ENCODE measurements around the gene WDR19.

WDR19 gene

GRCh38 chr4:39205000-39205399 is 22.7 kb downstream of the WDR19 start:
- Mint-ChIP-seq H3K27ac (no peak overlapping the region), H3K9me3 (no peaks in the 10 kb centered on the region), H3K27me3 (no peaks in the 10 kb centered on the region), H3K4me1 (no peaks in the 10 kb centered on the region), H3K4me3 (no peak overlapping the region)
- ATAC-seq, result no peak
- no peak for DNase-seq

- DNase-seq (no peak), ATAC-seq (no peak)
- Mint-ChIP-seq H3K27me3 (no peaks in the 10 kb centered on the region), H3K4me3 (no peak overlapping the region), H3K27ac (no peak overlapping the region), H3K9me3 (no peaks in the 10 kb centered on the region), H3K4me1 (no peaks in the 10 kb centered on the region)
Measured at GRCh38 chr4:39205476-39205875, 23.1 kb downstream of the WDR19 start.

GRCh38 chr4:39227906-39228305 is 45.6 kb downstream of the WDR19 start:
- Mint-ChIP-seq H3K9me3 (no peaks in the 10 kb centered on the region), H3K4me3 (no peak overlapping the region), H3K27ac (no peak overlapping the region), H3K4me1 (no peaks in the 10 kb centered on the region), H3K27me3 (no peaks in the 10 kb centered on the region)
- DNase-seq (no peak), ATAC-seq (no peak)

- H3K27ac Mint-ChIP-seq, result no peak overlapping the region
- H3K9me3 Mint-ChIP-seq, result no peaks in the 10 kb centered on the region
- H3K27me3 Mint-ChIP-seq, result no peaks in the 10 kb centered on the region
- DNase-seq (no peak), ATAC-seq (no peak)
- no peaks in the 10 kb centered on the region for H3K4me1 Mint-ChIP-seq
- H3K4me3 Mint-ChIP-seq, result no peak overlapping the region
Measured at GRCh38 chr4:39228377-39228776, 46.0 kb downstream of the WDR19 start.

GRCh38 chr4:39230462-39230861 is 48.1 kb downstream of the WDR19 start:
- Mint-ChIP-seq H3K4me3 (no peak overlapping the region), H3K4me1 (no peaks in the 10 kb centered on the region), H3K27ac (no peak overlapping the region), H3K9me3 (no peaks in the 10 kb centered on the region), H3K27me3 (no peaks in the 10 kb centered on the region)
- ATAC-seq (no peak), DNase-seq (no peak)

GRCh38 chr4:39231660-39232059 is 49.3 kb downstream of the WDR19 start:
- DNase-seq (no peak), ATAC-seq (no peak)
- H3K9me3 Mint-ChIP-seq, result no peaks in the 10 kb centered on the region
- H3K4me1 Mint-ChIP-seq, result no peaks in the 10 kb centered on the region
- no peak overlapping the region for H3K27ac Mint-ChIP-seq
- no peak overlapping the region for H3K4me3 Mint-ChIP-seq
- no peaks in the 10 kb centered on the region for H3K27me3 Mint-ChIP-seq

GRCh38 chr4:39232100-39232499 is 49.8 kb downstream of the WDR19 start:
- H3K4me1 Mint-ChIP-seq, result no peaks in the 10 kb centered on the region
- no peaks in the 10 kb centered on the region for H3K9me3 Mint-ChIP-seq
- no peaks in the 10 kb centered on the region for H3K27me3 Mint-ChIP-seq
- DNase-seq (no peak), ATAC-seq (no peak)
- no peak overlapping the region for H3K27ac Mint-ChIP-seq
- H3K4me3 Mint-ChIP-seq, result no peak overlapping the region

- Mint-ChIP-seq H3K27ac (no peak overlapping the region), H3K27me3 (no peaks in the 10 kb centered on the region), H3K9me3 (no peaks in the 10 kb centered on the region), H3K4me1 (no peaks in the 10 kb centered on the region), H3K4me3 (no peak overlapping the region)
- DNase-seq (no peak), ATAC-seq (no peak)
Measured at GRCh38 chr4:39233114-39233513, 50.8 kb downstream of the WDR19 start.

GRCh38 chr4:39233783-39234182 is 51.5 kb downstream of the WDR19 start:
- H3K4me3 Mint-ChIP-seq, result no peak overlapping the region
- H3K9me3 Mint-ChIP-seq, result no peaks in the 10 kb centered on the region
- ATAC-seq (no peak), DNase-seq (no peak)
- no peaks in the 10 kb centered on the region for H3K4me1 Mint-ChIP-seq
- H3K27ac Mint-ChIP-seq, result no peak overlapping the region
- no peaks in the 10 kb centered on the region for H3K27me3 Mint-ChIP-seq

- no peak for DNase-seq
- ATAC-seq, result no peak
- Mint-ChIP-seq H3K4me3 (no peak overlapping the region), H3K27me3 (no peaks in the 10 kb centered on the region), H3K4me1 (no peaks in the 10 kb centered on the region), H3K27ac (no peak overlapping the region), H3K9me3 (no peaks in the 10 kb centered on the region)
Measured at GRCh38 chr4:39235021-39235420, 52.7 kb downstream of the WDR19 start.

- Mint-ChIP-seq H3K4me3 (no peak overlapping the region), H3K27ac (no peak overlapping the region), H3K27me3 (no peaks in the 10 kb centered on the region), H3K4me1 (no peaks in the 10 kb centered on the region), H3K9me3 (no peaks in the 10 kb centered on the region)
- DNase-seq, result no peak
- ATAC-seq, result no peak
Measured at GRCh38 chr4:39235696-39236095, 53.4 kb downstream of the WDR19 start.

- Mint-ChIP-seq H3K4me3 (no peak overlapping the region), H3K9me3 (no peaks in the 10 kb centered on the region), H3K4me1 (no peaks in the 10 kb centered on the region), H3K27ac (no peak overlapping the region), H3K27me3 (no peaks in the 10 kb centered on the region)
- no peak for DNase-seq
- no peak for ATAC-seq
Measured at GRCh38 chr4:39237179-39237578, 54.9 kb downstream of the WDR19 start.

GRCh38 chr4:39243462-39243861 is 61.1 kb downstream of the WDR19 start:
- peaks cover 5 to 7% of the 10 kb centered on the region in 2 donors for H3K9me3 Mint-ChIP-seq
- no peak overlapping the region for H3K27ac Mint-ChIP-seq
- no peak for DNase-seq
- ATAC-seq, result no peak
- H3K27me3 Mint-ChIP-seq, result no peaks in the 10 kb centered on the region
- H3K4me1 Mint-ChIP-seq, result no peaks in the 10 kb centered on the region
- no peak overlapping the region for H3K4me3 Mint-ChIP-seq

GRCh38 chr4:39255266-39255665 is 72.9 kb downstream of the WDR19 start:
- Mint-ChIP-seq H3K9me3 (peaks cover 0 to 2% of the 10 kb centered on the region in 2 donors), H3K4me1 (no peaks in the 10 kb centered on the region), H3K4me3 (no peak overlapping the region), H3K27me3 (no peaks in the 10 kb centered on the region), H3K27ac (no peak overlapping the region)
- no peak for DNase-seq
- no peak for ATAC-seq

GRCh38 chr4:39255871-39256270 is 73.5 kb downstream of the WDR19 start:
- no peaks in the 10 kb centered on the region for H3K27me3 Mint-ChIP-seq
- H3K27ac Mint-ChIP-seq, result no peak overlapping the region
- no peaks in the 10 kb centered on the region for H3K9me3 Mint-ChIP-seq
- H3K4me1 Mint-ChIP-seq, result no peaks in the 10 kb centered on the region
- no peak overlapping the region for H3K4me3 Mint-ChIP-seq
- DNase-seq (no peak), ATAC-seq (no peak)

- Mint-ChIP-seq H3K27me3 (no peaks in the 10 kb centered on the region), H3K4me3 (no peak overlapping the region), H3K4me1 (no peaks in the 10 kb centered on the region), H3K9me3 (no peaks in the 10 kb centered on the region), H3K27ac (no peak overlapping the region)
- no peak for ATAC-seq
- no peak for DNase-seq
Measured at GRCh38 chr4:39256436-39256835, 74.1 kb downstream of the WDR19 start.

GRCh38 chr4:39259571-39260330 is 77.4 kb downstream of the WDR19 start:
- Mint-ChIP-seq H3K27me3 (no peaks in the 10 kb centered on the region), H3K4me3 (no peak overlapping the region), H3K4me1 (no peaks in the 10 kb centered on the region), H3K9me3 (no peaks in the 10 kb centered on the region), H3K27ac (peak overlapping the region; percentile 1 to 49)
- DNase-seq (no peak), ATAC-seq (no peak)
